Measurements from ENCODE around the gene TMEM114. TPM values are rescaled to one million over a fixed set of nuclear protein-coding genes. Genes with fewer than 3 reads are reported as not detected.

The TMEM114 gene
- total RNA-seq, 1 donor = not detected

GRCh38 chr16:8579559-8579958 lies 10.8 kb downstream of the TMEM114 start:
- H3K4me3 ChIP-seq (ENCODE audit: low read depth, low read length) = no peak overlapping the region
- DNase-seq (ENCODE audit: low read depth) = no peak
- TF ChIP-seq, protein P1, sequence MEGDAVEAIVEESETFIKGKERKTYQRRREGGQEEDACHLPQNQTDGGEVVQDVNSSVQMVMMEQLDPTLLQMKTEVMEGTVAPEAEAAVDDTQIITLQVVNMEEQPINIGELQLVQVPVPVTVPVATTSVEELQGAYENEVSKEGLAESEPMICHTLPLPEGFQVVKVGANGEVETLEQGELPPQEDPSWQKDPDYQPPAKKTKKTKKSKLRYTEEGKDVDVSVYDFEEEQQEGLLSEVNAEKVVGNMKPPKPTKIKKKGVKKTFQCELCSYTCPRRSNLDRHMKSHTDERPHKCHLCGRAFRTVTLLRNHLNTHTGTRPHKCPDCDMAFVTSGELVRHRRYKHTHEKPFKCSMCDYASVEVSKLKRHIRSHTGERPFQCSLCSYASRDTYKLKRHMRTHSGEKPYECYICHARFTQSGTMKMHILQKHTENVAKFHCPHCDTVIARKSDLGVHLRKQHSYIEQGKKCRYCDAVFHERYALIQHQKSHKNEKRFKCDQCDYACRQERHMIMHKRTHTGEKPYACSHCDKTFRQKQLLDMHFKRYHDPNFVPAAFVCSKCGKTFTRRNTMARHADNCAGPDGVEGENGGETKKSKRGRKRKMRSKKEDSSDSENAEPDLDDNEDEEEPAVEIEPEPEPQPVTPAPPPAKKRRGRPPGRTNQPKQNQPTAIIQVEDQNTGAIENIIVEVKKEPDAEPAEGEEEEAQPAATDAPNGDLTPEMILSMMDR (IDR thresholded peaks at IDR 0.05; ENCODE audit: insufficient read depth, low read length) = no peak

DNA sequence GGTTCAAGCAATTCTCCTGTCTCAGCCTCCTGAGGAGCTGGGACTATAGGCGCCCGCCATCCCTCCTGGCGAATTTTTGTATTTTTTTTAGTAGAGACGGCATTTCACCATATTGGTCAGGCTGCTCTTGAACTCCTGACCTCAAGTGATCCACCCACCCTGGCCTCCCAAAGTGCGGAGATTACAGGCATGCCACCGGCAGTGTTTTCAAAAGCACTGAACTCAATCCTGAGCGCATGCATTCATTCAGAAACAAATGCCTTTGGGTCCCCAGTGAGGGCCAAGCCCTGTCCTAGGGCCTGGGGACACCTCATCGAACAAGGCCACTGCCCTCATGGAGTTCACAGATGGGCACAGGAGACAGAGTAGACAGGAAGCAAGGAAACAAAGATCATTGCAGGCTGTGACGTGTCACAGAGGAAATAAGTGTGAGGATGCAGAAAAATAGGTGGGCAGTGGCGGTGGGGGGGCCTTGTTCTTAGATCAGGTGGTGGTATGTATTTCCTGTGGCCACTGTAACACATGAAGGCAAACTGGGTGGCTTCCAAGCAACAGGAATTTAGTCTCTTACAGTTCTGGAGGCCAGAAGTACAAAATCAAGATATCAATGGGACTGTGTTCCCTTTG lies 12.5 kb downstream of the TMEM114 start:
- H3K4me3 ChIP-seq (ENCODE audit: low read depth, low read length) = no peak overlapping the region
- TF ChIP-seq, protein P1 (IDR thresholded peaks at IDR 0.05; ENCODE audit: insufficient read depth, low read length) = no peak
- DNase-seq (ENCODE audit: low read depth) = no peak

DNA sequence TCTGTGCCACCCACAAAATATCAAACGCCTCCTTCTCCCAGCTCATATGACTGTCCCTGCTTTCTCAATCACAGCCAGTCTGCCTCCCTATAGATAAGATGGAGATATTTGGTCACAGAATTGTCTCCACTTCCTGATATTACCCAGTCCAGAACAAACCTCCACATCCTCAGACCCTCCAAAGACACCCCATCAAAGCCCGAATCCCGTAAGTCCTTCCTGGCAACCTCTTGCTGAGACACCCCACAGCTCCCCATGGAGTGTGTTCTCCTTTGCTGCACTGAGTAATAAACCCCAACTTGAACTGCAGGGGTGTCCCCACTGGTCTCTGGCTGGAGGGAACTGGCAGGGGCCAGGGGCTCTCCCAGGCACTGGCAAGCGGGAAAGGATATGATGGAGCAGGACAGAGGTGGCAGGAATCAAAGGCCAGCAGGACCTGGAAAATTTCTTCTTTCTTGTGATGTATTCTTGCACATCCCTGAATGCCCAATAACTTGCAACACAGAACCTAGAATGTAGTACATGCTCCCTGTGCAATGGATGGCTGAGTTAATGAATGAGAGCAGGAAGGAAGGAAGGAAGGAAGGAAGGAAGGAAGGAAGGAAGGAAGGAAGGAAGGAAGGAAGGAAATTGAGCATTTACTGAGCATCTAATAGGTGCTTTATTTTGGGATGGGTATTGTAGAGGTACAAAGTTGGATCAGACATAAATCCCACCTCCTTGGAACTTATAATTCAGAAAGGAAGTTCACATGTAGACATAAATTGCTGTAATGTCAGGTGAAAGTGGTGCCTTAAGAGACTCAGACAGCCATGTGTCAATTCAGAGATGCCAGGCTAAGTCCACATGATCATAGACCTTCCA lies 13.9 kb downstream of the TMEM114 start:
- H3K4me3 ChIP-seq (ENCODE audit: low read depth, low read length) = no peak overlapping the region
- TF ChIP-seq, protein P1 (IDR thresholded peaks at IDR 0.05; ENCODE audit: insufficient read depth, low read length) = no peak
- no peak for DNase-seq (ENCODE audit: low read depth)

- TF ChIP-seq, protein P1 (IDR thresholded peaks at IDR 0.05; ENCODE audit: insufficient read depth, low read length) = no peak
- no peak overlapping the region for H3K4me3 ChIP-seq (ENCODE audit: low read depth, low read length)
- no peak for DNase-seq (ENCODE audit: low read depth)
Measured at GRCh38 chr16:8575399-8575798, 14.9 kb downstream of the TMEM114 start.

GRCh38 chr16:8572919-8573724 lies 17.2 kb downstream of the TMEM114 start:
- H3K4me3 ChIP-seq (ENCODE audit: low read depth, low read length) = peak overlapping the region; percentile 33
- peak; percentile 65 for DNase-seq (ENCODE audit: low read depth)
- TF ChIP-seq, protein P1 (IDR thresholded peaks at IDR 0.05; ENCODE audit: insufficient read depth, low read length) = peak; percentile 58

- DNase-seq (ENCODE audit: low read depth) = no peak
- H3K4me3 ChIP-seq (ENCODE audit: low read depth, low read length) = no peak overlapping the region
- TF ChIP-seq, protein P1 (IDR thresholded peaks at IDR 0.05; ENCODE audit: insufficient read depth, low read length) = no peak
Measured at GRCh38 chr16:8572063-8572918, 18.0 kb downstream of the TMEM114 start.

Measured in fibroblast of the aortic adventitia (primary cell).